CD4-positive, alpha-beta T cell treated with Interleukin-12 subunit alpha and Interleukin-12 subunit beta, for 1 hour (primary cell): ENCODE measurements around the gene SFN.
"Not testable (repeated sequence)": the region's sequence is repeated elsewhere in the genome, so short reads cannot be mapped to it uniquely, and the experiment has no call there.

Source experiments
- DNase-seq: peaks from one replicate; pipeline ENCODE4 v3.0.0-alpha.2; 2020

SFN gene

GRCh38 chr1:26862781-26863684 lies at the start of gene SFN:
TSS of gene SFN (plus strand) at chr1:26863149. CDS start at chr1:26863213, 64 bp downstream.
- DNase-seq, result peak; percentile 60

DNA sequence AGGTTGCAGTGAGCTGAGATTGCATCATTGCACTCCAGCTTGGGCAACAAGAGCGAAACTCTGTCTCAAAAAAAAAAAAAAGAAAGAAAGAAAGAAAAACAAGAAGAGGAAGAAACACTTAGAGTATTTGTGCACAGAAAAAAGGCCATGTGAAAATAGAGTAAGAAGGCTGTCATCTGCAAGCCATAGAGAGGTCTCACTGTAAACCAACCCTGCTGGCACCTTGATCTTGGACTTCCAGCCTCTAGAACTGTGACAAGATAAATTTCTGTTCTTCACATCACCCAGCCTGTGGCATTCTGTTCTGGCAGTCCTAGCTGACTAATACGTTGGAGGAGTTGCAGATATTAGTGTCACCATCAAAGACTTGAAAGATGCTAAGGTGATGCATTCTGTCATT lies 48.6 kb upstream of the SFN start:
- DNase-seq, result no peak

DNA sequence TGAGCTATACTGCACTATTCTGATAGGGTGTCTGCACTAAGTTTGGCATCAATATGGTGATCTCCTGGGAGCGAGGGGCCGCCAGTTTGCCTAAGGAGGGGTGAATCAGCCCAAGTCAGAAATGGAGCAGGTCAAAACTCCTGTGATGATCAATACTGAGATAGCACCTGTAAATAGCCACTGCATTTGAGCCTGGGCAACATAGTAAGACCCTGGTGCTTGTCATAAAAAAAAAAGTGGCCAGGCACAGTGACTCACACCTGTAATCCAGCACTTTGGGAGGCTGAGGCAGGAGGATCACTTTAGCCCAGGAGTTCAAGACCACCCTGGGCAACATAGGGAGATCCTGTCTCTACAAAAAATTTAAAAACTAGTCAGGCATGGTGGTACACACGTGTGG lies 48.1 kb upstream of the SFN start:
- no peak for DNase-seq

GRCh38 chr1:26820784-26821269 lies 42.1 kb upstream of the SFN start:
- DNase-seq, result peak; percentile 69

GRCh38 chr1:26822737-26823395 lies 40.1 kb upstream of the SFN start:
- DNase-seq, result no peak

GRCh38 chr1:26824731-26825130 lies 38.2 kb upstream of the SFN start:
- no peak for DNase-seq

- DNase-seq, result peak; percentile 79
These were observed 36.5 kb upstream of the SFN start, which contains the start of gene ZDHHC18 for GRCh38 chr1:26826261-26827105. TSS of gene ZDHHC18 (plus strand) at chr1:26826688. CDS start at chr1:26826805, 117 bp downstream.

DNA sequence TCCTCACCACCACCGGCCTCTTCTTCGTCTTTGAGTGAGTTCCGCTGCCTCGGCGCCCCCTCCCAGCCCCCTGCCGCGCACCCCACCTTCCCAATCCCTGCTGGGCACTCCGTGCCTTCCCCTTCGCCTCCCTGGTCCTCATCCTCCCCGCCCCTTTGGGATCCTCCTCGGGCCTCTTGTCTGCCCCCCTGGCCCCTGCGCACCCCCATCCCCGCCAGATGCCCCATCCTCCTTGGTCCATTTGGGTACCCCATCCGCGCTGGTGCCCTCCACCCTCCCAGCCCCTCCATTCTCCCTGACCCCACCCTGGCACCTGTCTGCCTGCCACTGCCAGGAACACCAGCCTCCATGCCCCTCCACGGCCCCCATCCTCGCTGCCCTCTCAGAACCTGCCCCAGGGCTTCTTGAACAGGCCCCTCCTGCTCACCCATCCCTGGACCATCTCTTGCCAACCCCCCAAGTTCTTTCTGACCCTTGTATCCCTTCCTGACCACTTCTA lies 35.8 kb upstream of the SFN start:
- no peak for DNase-seq

DNA sequence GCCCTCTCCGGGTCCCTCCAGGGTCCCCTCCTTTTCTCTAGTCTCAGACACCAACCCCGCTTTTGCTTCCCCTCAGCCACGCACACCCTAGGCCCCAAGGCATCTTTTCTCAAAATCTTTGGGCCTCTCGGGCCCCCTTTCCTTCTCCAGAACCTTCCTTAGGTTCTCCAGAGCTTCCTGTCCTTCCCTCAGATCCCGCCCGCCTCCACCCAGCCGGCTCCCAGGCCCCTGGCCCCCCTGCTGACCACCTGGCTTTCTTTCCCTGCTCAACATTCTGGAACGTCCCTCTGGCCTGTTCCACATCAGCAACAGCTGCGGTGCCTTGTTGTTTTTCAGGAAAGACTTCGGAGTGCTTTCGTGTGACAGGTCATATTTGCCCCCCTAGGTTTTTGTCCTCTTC lies 35.3 kb upstream of the SFN start:
- DNase-seq, result no peak

GRCh38 chr1:26828411-26828991 lies 34.4 kb upstream of the SFN start:
- DNase-seq, result peak; percentile 54

DNA sequence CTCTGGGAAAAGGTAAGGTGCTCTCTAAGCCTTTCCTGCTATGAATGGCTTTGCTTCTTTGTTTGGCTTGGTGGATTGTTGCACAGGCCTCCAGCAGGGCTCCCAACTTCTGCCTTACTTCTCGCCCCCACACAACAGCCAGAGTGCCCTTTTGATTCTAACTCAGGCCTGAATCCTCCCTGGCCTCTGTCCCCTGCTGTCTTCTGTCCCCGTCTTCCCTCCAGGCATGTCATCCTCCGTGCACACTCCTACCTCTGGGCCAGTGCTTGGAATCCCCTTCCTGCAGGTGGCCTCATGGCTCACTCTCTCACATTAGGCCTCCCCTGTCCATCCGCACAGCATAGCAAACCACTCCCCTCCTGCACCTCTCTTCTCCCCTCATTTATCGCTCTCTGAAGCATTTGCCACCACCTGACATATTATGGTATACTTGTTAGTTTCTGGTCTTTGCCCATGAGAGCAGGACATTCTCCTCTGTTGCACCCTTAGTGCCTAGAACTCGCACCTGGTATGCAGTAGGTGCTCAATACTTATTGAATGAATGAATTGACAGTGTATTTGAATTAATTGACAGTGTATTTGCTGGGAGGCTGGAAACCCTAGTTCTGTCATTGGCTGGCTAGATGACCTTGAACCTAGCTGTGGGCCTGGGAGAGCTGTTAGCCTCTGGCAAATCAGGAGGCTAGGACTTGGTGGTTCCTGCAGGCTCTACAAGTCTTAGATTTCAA lies 33.6 kb upstream of the SFN start:
- no peak for DNase-seq

GRCh38 chr1:26831059-26831458 lies 31.9 kb upstream of the SFN start:
- no peak for DNase-seq

- peak; percentile 58 for DNase-seq
These were observed 31.3 kb upstream of the SFN start for GRCh38 chr1:26831546-26832248.

GRCh38 chr1:26832249-26832960 lies 30.5 kb upstream of the SFN start:
- no peak for DNase-seq

GRCh38 chr1:26833432-26834405 lies 29.2 kb upstream of the SFN start:
- DNase-seq, result peak; percentile 95

- not testable (repeated sequence) for DNase-seq
These were observed 25.3 kb upstream of the SFN start for GRCh38 chr1:26837665-26838064.

GRCh38 chr1:26838474-26839338 lies 24.2 kb upstream of the SFN start:
- DNase-seq, result peak; percentile 79

GRCh38 chr1:26839339-26839722 lies 23.6 kb upstream of the SFN start:
- DNase-seq, result no peak
